ENCODE results near the gene ZBTB3. TPM values are rescaled to one million over a fixed set of nuclear protein-coding genes. Genes with fewer than 3 reads are reported as not detected.
"Not testable (repeated sequence)": the region's sequence is repeated elsewhere in the genome, so short reads cannot be mapped to it uniquely, and the experiment has no call there.

The ZBTB3 gene
- total and polyA plus RNA-seq, 3 donors from 2014 or later: 6.7 to 17.4 (median 14.0) TPM

GRCh38 chr11:62732830-62733229, 21.1 kb downstream of the ZBTB3 start:
- WGBS, 2 donors: 66 to 75% methylated on average over 2 of the region's 2 CpGs
- Histone ChIP-seq H3K27me3 (no peaks in the 10 kb centered on the region), H3K27ac (no peak overlapping the region), H3K4me1 (peaks cover 14% of the 10 kb centered on the region), H3K36me3 (ENCODE audit: low read depth, missing control alignments) (no peaks in the 10 kb centered on the region), H3K9me3 (no peaks in the 10 kb centered on the region), H3K4me3 (no peak overlapping the region)
- no peak for DNase-seq
- intact Hi-C loops (cut with DNase I; ENCODE audit: low total_unique reads): no loop called here
- TF ChIP-seq CTCF (IDR thresholded peaks at IDR 0.05) (no peak), POLR2A (IDR thresholded peaks at IDR 0.05) (no peak)

GRCh38 chr11:62730076-62730475, 23.9 kb downstream of the ZBTB3 start:
- H3K36me3 ChIP-seq (ENCODE audit: low read depth, missing control alignments); DNase-seq; H3K9me3 ChIP-seq; intact Hi-C loops (cut with DNase I; ENCODE audit: low total_unique reads); H3K27ac ChIP-seq; H3K27me3 ChIP-seq; H3K4me3 ChIP-seq: not testable (repeated sequence)
- H3K4me1 ChIP-seq: peaks cover 20% of the 10 kb centered on the region
- 71 to 82% methylated on average over 14 of the region's 14 CpGs for WGBS, 2 donors

GRCh38 chr11:62728171-62728988, 25.6 kb downstream of the ZBTB3 start, which contains the start of gene TTC9C:
Gene TTC9C (plus strand): TSS chr11:62728486. CDS start chr11:62728849, 363 bp downstream.
- Histone ChIP-seq H3K27me3 (no peaks in the 10 kb centered on the region), H3K27ac (peak within 1 kb of the TSS; percentile 82 to 96), H3K4me3 (peak within 1 kb of the TSS; percentile 90 to 93), H3K36me3 (ENCODE audit: low read depth, missing control alignments) (no peaks in the 10 kb centered on the region), H3K4me1 (peaks cover 26% of the 10 kb centered on the region), H3K9me3 (no peaks in the 10 kb centered on the region)
- peak; percentile 94 for DNase-seq
- 0% methylated on average over 29 of the region's 29 CpGs for WGBS, 2 donors
- no peak for TF ChIP-seq CTCF (IDR thresholded peaks at IDR 0.05)
- TF ChIP-seq POLR2A (IDR thresholded peaks at IDR 0.05): no peak
- intact Hi-C loops (cut with DNase I; ENCODE audit: low total_unique reads): no loop called here

GRCh38 chr11:62727872-62728170, 26.1 kb downstream of the ZBTB3 start:
- H3K36me3 ChIP-seq (ENCODE audit: low read depth, missing control alignments): no peaks in the 10 kb centered on the region
- no peaks in the 10 kb centered on the region for H3K9me3 ChIP-seq
- WGBS, 2 donors: 0 to 1% methylated on average over 20 of the region's 20 CpGs
- intact Hi-C loops (cut with DNase I; ENCODE audit: low total_unique reads): no loop called here
- peak overlapping the region; percentile 82 to 96 for H3K27ac ChIP-seq
- H3K27me3 ChIP-seq: no peaks in the 10 kb centered on the region
- peaks cover 26% of the 10 kb centered on the region for H3K4me1 ChIP-seq
- H3K4me3 ChIP-seq: peak overlapping the region; percentile 90 to 93
- no peak for TF ChIP-seq CTCF (IDR thresholded peaks at IDR 0.05)
- TF ChIP-seq POLR2A (IDR thresholded peaks at IDR 0.05): no peak
- peak; percentile 92 for DNase-seq

GRCh38 chr11:62727165-62727871, 26.6 kb downstream of the ZBTB3 start, which contains the start of gene HNRNPUL2:
Gene HNRNPUL2 (minus strand): TSS chr11:62727457. CDS start chr11:62727156, 301 bp downstream.
- Histone ChIP-seq H3K36me3 (ENCODE audit: low read depth, missing control alignments) (no peaks in the 10 kb centered on the region), H3K27ac (peak within 1 kb of the TSS; percentile 82 to 96), H3K27me3 (no peaks in the 10 kb centered on the region), H3K4me3 (peak within 1 kb of the TSS; percentile 90 to 93), H3K4me1 (peaks cover 26% of the 10 kb centered on the region), H3K9me3 (no peaks in the 10 kb centered on the region)
- TF ChIP-seq POLR2A (IDR thresholded peaks at IDR 0.05): no peak
- peak in 1 of 3 experiments; percentile 1 for TF ChIP-seq CTCF (IDR thresholded peaks at IDR 0.05)
- WGBS, 2 donors: 0 to 1% methylated on average over 18 to 72 of the region's 72 CpGs
- intact Hi-C loops (cut with DNase I; ENCODE audit: low total_unique reads): no loop called here
- DNase-seq: peak; percentile 99

Measured in testis (tissue), 3 donors.